Measurements from ENCODE around the gene ACSL5. TPM values are rescaled to one million over a fixed set of nuclear protein-coding genes. Genes with fewer than 3 reads are reported as not detected.
"Not testable (repeated sequence)": the region's sequence is repeated elsewhere in the genome, so short reads cannot be mapped to it uniquely, and the experiment has no call there.

Gene ACSL5
- polyA plus RNA-seq, 2 donors = 3.6 to 5.6 TPM

DNA sequence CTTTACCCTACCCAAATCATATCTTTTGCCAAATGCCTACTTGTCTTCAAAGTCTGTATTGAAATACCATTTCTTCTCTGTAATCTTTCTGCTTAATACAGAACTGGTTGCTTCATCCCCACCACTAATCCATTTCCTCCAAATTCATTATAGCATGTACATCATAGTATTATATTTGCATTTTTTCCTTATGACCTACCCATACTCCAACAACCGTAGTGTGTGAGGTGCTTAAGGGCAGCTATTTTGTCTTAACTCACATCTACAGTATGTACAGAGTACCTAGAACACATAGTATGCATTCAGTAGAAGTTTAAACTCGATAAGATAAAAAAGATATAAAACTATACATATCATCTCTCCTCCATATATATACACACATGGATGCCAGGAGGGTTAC is 23.7 kb downstream of the ACSL5 start:
- H3K36me3 ChIP-seq (ENCODE audit: control insufficient read depth in 2 of 2, insufficient read depth in 2 of 2, low read length in 1 of 2) = peaks cover 0 to 2% of the 10 kb centered on the region in 2 donors
- no peaks in the 10 kb centered on the region for H3K4me1 ChIP-seq (ENCODE audit: control insufficient read depth in 2 of 2, insufficient read depth in 2 of 2, low read length in 1 of 2)
- H3K4me3 ChIP-seq (ENCODE audit: low read depth in 1 of 2, low read length in 2 of 2) = no peak overlapping the region
- 91 to 94% methylated on average over 2 of the region's 2 CpGs for WGBS, 2 donors
- no peaks in the 10 kb centered on the region for H3K27me3 ChIP-seq (ENCODE audit: control insufficient read depth in 1 of 2, insufficient read depth in 2 of 2, low read length in 2 of 2)
- H3K27ac ChIP-seq (ENCODE audit: low read depth in 2 of 2, low read length in 1 of 2) = no peak overlapping the region
- H3K9me3 ChIP-seq (ENCODE audit: control insufficient read depth in 2 of 2, insufficient read depth in 1 of 2, low read depth in 1 of 2, low read length in 1 of 2) = no peaks in the 10 kb centered on the region

DNA sequence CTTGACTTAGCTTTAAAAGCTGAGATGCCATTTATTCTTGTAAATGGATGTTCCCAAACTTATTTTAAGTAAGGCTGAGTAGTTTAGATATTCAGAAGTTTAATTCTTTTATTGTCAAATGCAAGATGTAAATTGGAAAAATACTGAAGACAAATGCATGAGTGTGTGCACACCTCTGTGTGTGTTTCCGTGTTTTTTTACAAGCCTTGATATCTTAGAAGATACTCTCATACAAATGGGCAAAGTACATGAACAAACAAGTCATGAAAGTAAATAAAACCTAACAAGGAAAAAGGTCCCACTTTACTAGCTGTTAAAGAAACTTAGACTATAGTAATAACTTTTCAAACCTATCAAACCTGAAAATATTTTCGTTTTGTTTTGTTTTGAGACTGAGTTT is 29.0 kb downstream of the ACSL5 start:
- H3K27me3 ChIP-seq (ENCODE audit: control insufficient read depth in 1 of 2, insufficient read depth in 2 of 2, low read length in 2 of 2) = no peaks in the 10 kb centered on the region
- 61 to 74% methylated on average over 2 of the region's 2 CpGs for WGBS, 2 donors
- no peaks in the 10 kb centered on the region for H3K36me3 ChIP-seq (ENCODE audit: control insufficient read depth in 2 of 2, insufficient read depth in 2 of 2, low read length in 1 of 2)
- no peak overlapping the region for H3K4me3 ChIP-seq (ENCODE audit: low read depth in 1 of 2, low read length in 2 of 2)
- H3K27ac ChIP-seq (ENCODE audit: low read depth in 2 of 2, low read length in 1 of 2) = no peak overlapping the region
- no peaks in the 10 kb centered on the region for H3K9me3 ChIP-seq (ENCODE audit: control insufficient read depth in 2 of 2, insufficient read depth in 1 of 2, low read depth in 1 of 2, low read length in 1 of 2)
- no peaks in the 10 kb centered on the region for H3K4me1 ChIP-seq (ENCODE audit: control insufficient read depth in 2 of 2, insufficient read depth in 2 of 2, low read length in 1 of 2)

DNA sequence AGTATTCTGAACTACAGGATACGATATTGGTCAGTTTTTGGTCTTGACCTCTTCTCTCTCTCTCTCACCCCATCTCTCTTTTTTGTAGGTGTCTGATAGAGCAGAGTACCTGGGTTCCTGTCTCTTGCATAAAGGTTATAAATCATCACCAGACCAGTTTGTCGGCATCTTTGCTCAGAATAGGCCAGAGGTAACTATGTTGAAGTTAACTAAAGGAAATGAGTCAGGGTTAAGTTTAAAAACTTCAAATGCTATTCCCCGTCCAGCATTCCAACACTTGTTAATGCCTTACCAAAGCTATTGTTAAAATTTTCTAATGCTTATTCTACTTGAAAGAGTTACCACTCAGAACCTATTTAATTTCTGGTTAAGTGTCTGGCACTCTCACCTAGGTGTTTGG is 30.7 kb downstream of the ACSL5 start:
- Histone ChIP-seq H3K9me3 (ENCODE audit: control insufficient read depth in 2 of 2, insufficient read depth in 1 of 2, low read depth in 1 of 2, low read length in 1 of 2) (no peaks in the 10 kb centered on the region), H3K4me3 (ENCODE audit: low read depth in 1 of 2, low read length in 2 of 2) (no peak overlapping the region), H3K36me3 (ENCODE audit: control insufficient read depth in 2 of 2, insufficient read depth in 2 of 2, low read length in 1 of 2) (peaks cover 0 to 3% of the 10 kb centered on the region in 2 donors), H3K4me1 (ENCODE audit: control insufficient read depth in 2 of 2, insufficient read depth in 2 of 2, low read length in 1 of 2) (no peaks in the 10 kb centered on the region), H3K27me3 (ENCODE audit: control insufficient read depth in 1 of 2, insufficient read depth in 2 of 2, low read length in 2 of 2) (no peaks in the 10 kb centered on the region), H3K27ac (ENCODE audit: low read depth in 2 of 2, low read length in 1 of 2) (no peak overlapping the region)
- 65 to 69% methylated on average over 3 of the region's 3 CpGs for WGBS, 2 donors

DNA sequence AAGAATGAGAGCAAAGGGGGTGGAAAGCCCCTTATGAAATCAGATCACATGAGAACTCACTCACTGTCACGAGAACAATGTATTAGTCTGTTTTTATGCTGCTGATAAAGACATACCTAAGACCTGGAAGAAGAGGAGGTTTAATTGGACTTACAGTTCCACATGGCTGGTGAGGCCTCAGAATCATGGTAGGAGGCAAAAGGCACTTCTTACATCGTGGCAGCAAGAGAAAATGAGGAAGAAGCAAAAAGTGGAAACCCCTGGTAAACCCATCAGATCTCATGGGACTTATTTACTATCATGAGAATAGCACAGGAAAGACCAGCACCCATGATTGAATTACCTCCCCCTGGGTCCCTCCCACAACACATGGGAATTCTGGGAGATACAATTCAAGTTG is 32.9 kb downstream of the ACSL5 start:
- H3K4me1 ChIP-seq (ENCODE audit: control insufficient read depth in 2 of 2, insufficient read depth in 2 of 2, low read length in 1 of 2); H3K4me3 ChIP-seq (ENCODE audit: low read depth in 1 of 2, low read length in 2 of 2); H3K36me3 ChIP-seq (ENCODE audit: control insufficient read depth in 2 of 2, insufficient read depth in 2 of 2, low read length in 1 of 2); H3K27ac ChIP-seq (ENCODE audit: low read depth in 2 of 2, low read length in 1 of 2); H3K9me3 ChIP-seq (ENCODE audit: control insufficient read depth in 2 of 2, insufficient read depth in 1 of 2, low read depth in 1 of 2, low read length in 1 of 2); H3K27me3 ChIP-seq (ENCODE audit: control insufficient read depth in 1 of 2, insufficient read depth in 2 of 2, low read length in 2 of 2): not testable (repeated sequence)
- WGBS, 2 donors = 68 to 84% methylated on average over 2 of the region's 2 CpGs

DNA sequence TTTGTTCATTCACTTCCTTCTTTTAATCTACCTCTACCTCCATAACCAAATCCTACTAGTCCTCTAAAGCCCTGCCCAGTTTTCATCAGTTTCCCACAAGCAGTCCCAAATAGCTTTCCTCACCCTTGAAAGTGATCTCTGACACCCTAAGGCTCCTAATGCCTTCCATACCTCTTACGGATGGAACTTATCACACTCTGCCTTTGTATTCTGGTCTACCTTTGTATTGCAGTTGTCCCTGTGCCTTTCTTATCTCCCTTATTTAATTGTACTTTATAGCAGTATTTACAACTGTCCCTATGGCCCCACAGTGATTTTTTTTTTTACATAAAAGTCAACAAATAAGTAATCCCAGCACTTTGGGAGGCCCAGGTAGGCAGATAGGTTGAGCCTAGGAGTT is 33.8 kb downstream of the ACSL5 start:
- no peaks in the 10 kb centered on the region for H3K4me1 ChIP-seq (ENCODE audit: control insufficient read depth in 2 of 2, insufficient read depth in 2 of 2, low read length in 1 of 2)
- H3K27ac ChIP-seq (ENCODE audit: low read depth in 2 of 2, low read length in 1 of 2) = no peak overlapping the region
- no peaks in the 10 kb centered on the region for H3K9me3 ChIP-seq (ENCODE audit: control insufficient read depth in 2 of 2, insufficient read depth in 1 of 2, low read depth in 1 of 2, low read length in 1 of 2)
- 71 to 97% methylated on average over 1 of the region's 1 CpG for WGBS, 2 donors
- no peak overlapping the region for H3K4me3 ChIP-seq (ENCODE audit: low read depth in 1 of 2, low read length in 2 of 2)
- H3K27me3 ChIP-seq (ENCODE audit: control insufficient read depth in 1 of 2, insufficient read depth in 2 of 2, low read length in 2 of 2) = no peaks in the 10 kb centered on the region
- peaks cover 0 to 8% of the 10 kb centered on the region in 2 donors for H3K36me3 ChIP-seq (ENCODE audit: control insufficient read depth in 2 of 2, insufficient read depth in 2 of 2, low read length in 1 of 2)

DNA sequence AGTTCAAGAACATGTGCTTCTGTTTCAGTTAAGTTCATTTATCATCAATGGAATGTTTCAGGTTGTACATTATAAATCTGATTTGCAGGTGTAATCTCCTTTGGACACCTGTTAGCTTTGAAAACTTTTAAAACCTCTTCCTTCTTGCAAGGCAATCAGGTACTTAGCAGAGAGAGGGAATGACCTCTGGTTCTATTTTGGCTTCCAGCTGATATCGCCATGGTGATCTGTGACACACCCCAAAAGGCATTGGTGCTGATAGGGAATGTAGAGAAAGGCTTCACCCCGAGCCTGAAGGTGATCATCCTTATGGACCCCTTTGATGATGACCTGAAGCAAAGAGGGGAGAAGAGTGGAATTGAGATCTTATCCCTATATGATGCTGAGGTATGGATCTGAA is 35.4 kb downstream of the ACSL5 start:
- peaks cover 0 to 8% of the 10 kb centered on the region in 2 donors for H3K36me3 ChIP-seq (ENCODE audit: control insufficient read depth in 2 of 2, insufficient read depth in 2 of 2, low read length in 1 of 2)
- no peaks in the 10 kb centered on the region for H3K4me1 ChIP-seq (ENCODE audit: control insufficient read depth in 2 of 2, insufficient read depth in 2 of 2, low read length in 1 of 2)
- H3K27me3 ChIP-seq (ENCODE audit: control insufficient read depth in 1 of 2, insufficient read depth in 2 of 2, low read length in 2 of 2) = no peaks in the 10 kb centered on the region
- H3K4me3 ChIP-seq (ENCODE audit: low read depth in 1 of 2, low read length in 2 of 2) = no peak overlapping the region
- H3K9me3 ChIP-seq (ENCODE audit: control insufficient read depth in 2 of 2, insufficient read depth in 1 of 2, low read depth in 1 of 2, low read length in 1 of 2) = no peaks in the 10 kb centered on the region
- 66 to 77% methylated on average over 2 of the region's 2 CpGs for WGBS, 2 donors
- H3K27ac ChIP-seq (ENCODE audit: low read depth in 2 of 2, low read length in 1 of 2) = no peak overlapping the region

DNA sequence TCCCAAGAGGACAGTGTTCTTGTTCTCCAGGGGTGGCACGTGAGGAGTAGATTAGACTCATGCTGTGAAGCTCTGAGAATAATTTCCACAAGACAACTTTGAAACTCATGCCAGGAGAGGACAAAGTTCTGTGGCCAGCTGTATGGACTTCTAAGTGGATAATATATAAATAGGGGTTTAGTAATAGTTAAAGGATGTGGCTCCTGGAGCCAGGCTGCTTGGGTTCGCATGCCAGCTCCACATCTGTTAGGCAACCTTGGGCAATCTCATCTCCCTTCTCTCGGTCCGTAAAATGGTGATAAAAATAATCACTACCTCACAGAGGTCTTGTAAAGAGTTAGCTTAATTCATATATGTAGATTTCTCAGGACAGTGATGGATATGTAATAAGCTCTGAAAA is 35.8 kb downstream of the ACSL5 start:
- whole genome bisulfite sequencing, 2 donors = 70 to 79% methylated on average over 4 of the region's 4 CpGs
- Histone ChIP-seq H3K4me1 (ENCODE audit: control insufficient read depth in 2 of 2, insufficient read depth in 2 of 2, low read length in 1 of 2) (no peaks in the 10 kb centered on the region), H3K9me3 (ENCODE audit: control insufficient read depth in 2 of 2, insufficient read depth in 1 of 2, low read depth in 1 of 2, low read length in 1 of 2) (no peaks in the 10 kb centered on the region), H3K27ac (ENCODE audit: low read depth in 2 of 2, low read length in 1 of 2) (no peak overlapping the region), H3K4me3 (ENCODE audit: low read depth in 1 of 2, low read length in 2 of 2) (no peak overlapping the region), H3K36me3 (ENCODE audit: control insufficient read depth in 2 of 2, insufficient read depth in 2 of 2, low read length in 1 of 2) (peaks cover 0 to 8% of the 10 kb centered on the region in 2 donors), H3K27me3 (ENCODE audit: control insufficient read depth in 1 of 2, insufficient read depth in 2 of 2, low read length in 2 of 2) (no peaks in the 10 kb centered on the region)

DNA sequence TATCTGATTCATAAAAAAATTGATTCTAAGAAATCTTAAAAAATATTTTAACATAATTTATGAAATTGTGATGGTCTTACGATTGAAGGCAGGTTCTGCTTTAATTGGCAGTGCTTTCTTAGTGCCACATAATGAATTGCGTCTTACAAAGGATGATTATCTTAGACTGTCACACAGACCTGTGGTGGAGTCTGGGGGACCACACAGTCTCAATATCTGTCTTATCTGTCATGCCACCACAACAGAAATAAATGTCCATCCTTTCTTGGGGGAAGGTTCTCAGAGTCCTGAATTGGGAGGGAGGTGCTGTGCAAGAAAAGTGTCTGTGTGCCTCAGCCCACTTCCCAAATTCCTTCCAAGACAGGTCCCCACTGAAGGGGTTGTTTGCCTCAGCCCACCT is 38.8 kb downstream of the ACSL5 start:
- no peaks in the 10 kb centered on the region for H3K9me3 ChIP-seq (ENCODE audit: control insufficient read depth in 2 of 2, insufficient read depth in 1 of 2, low read depth in 1 of 2, low read length in 1 of 2)
- H3K4me3 ChIP-seq (ENCODE audit: low read depth in 1 of 2, low read length in 2 of 2) = no peak overlapping the region
- 89 to 97% methylated on average over 2 of the region's 2 CpGs for WGBS, 2 donors
- H3K27me3 ChIP-seq (ENCODE audit: control insufficient read depth in 1 of 2, insufficient read depth in 2 of 2, low read length in 2 of 2) = no peaks in the 10 kb centered on the region
- H3K4me1 ChIP-seq (ENCODE audit: control insufficient read depth in 2 of 2, insufficient read depth in 2 of 2, low read length in 1 of 2) = no peaks in the 10 kb centered on the region
- H3K27ac ChIP-seq (ENCODE audit: low read depth in 2 of 2, low read length in 1 of 2) = no peak overlapping the region
- H3K36me3 ChIP-seq (ENCODE audit: control insufficient read depth in 2 of 2, insufficient read depth in 2 of 2, low read length in 1 of 2) = peaks cover 0 to 8% of the 10 kb centered on the region in 2 donors

DNA sequence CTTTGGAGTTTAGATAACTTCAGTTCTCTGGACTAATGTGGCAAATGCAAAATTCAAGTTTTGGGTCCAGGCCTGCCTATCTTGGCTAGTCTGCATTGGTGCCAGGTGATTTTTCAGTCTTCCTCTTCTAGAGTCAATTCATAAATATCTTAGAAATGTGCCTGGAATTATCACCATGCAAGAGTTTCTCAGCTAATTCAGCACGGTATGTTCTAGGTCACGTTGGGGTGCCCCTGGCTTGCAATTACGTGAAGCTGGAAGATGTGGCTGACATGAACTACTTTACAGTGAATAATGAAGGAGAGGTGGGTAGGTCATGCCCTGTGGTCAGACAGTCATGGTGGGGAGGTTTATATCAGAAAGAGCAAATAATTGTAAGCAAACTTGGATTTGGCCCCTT is 47.8 kb downstream of the ACSL5 start:
- H3K27ac ChIP-seq (ENCODE audit: low read depth in 2 of 2, low read length in 1 of 2) = no peak overlapping the region
- 93 to 94% methylated on average over 3 of the region's 3 CpGs for WGBS, 2 donors
- H3K4me3 ChIP-seq (ENCODE audit: low read depth in 1 of 2, low read length in 2 of 2) = no peak overlapping the region
- no peaks in the 10 kb centered on the region for H3K4me1 ChIP-seq (ENCODE audit: control insufficient read depth in 2 of 2, insufficient read depth in 2 of 2, low read length in 1 of 2)
- no peaks in the 10 kb centered on the region for H3K36me3 ChIP-seq (ENCODE audit: control insufficient read depth in 2 of 2, insufficient read depth in 2 of 2, low read length in 1 of 2)
- H3K27me3 ChIP-seq (ENCODE audit: control insufficient read depth in 1 of 2, insufficient read depth in 2 of 2, low read length in 2 of 2) = no peaks in the 10 kb centered on the region
- H3K9me3 ChIP-seq (ENCODE audit: control insufficient read depth in 2 of 2, insufficient read depth in 1 of 2, low read depth in 1 of 2, low read length in 1 of 2) = no peaks in the 10 kb centered on the region

DNA sequence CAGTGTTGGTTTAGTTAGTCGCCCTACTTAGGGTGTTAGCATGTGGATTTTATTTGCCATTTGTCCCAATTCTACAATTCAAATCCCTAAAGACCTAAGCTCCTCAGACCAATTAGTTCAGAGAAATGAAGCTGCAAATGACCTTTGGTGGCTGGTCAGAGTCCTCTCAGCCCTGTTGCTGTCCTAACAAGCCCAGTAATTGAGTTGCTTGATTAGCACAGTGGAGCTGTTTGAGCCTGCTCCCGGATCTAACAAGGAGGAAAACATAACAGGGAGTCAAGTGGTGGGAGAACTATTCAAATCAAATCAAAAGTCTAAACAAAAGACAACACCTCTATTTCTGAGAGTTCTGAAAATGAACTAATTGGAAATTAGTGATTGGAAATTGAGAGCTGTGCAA is 50.7 kb downstream of the ACSL5 start:
- no peaks in the 10 kb centered on the region for H3K9me3 ChIP-seq (ENCODE audit: control insufficient read depth in 2 of 2, insufficient read depth in 1 of 2, low read depth in 1 of 2, low read length in 1 of 2)
- H3K4me1 ChIP-seq (ENCODE audit: control insufficient read depth in 2 of 2, insufficient read depth in 2 of 2, low read length in 1 of 2) = peaks cover 0 to under 1% of the 10 kb centered on the region in 2 donors
- peaks cover 2 to 6% of the 10 kb centered on the region in 2 donors for H3K36me3 ChIP-seq (ENCODE audit: control insufficient read depth in 2 of 2, insufficient read depth in 2 of 2, low read length in 1 of 2)
- no peak overlapping the region for H3K4me3 ChIP-seq (ENCODE audit: low read depth in 1 of 2, low read length in 2 of 2)
- H3K27ac ChIP-seq (ENCODE audit: low read depth in 2 of 2, low read length in 1 of 2) = no peak overlapping the region
- 70 to 71% methylated on average over 2 of the region's 2 CpGs for WGBS, 2 donors
- no peaks in the 10 kb centered on the region for H3K27me3 ChIP-seq (ENCODE audit: control insufficient read depth in 1 of 2, insufficient read depth in 2 of 2, low read length in 2 of 2)

Measured in esophagus (tissue), 2 donors.